ENCODE results near the gene LMO7.

Gene LMO7

DNA sequence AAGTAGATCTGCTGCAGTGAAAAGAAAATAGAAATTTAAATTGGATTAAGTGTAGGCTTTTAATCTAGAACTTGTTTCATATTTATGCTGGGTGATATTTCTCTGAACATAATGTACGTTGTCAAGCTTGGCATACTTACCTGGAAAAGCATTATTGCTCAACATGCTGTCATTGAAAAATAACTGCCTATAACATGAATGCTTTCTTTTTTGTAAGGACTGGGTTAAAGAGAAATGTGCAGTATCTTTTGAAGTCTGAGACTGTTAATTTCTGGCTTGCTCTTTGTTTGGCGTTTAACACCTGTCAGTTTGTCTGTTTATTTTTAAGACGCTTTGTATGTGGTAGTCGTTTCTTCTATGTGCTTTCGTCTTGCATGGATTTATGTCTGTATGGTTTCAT is 175.2 kb downstream of the LMO7 start:
- no peak for DNase-seq

- DNase-seq, result no peak
These were observed 175.7 kb downstream of the LMO7 start for GRCh38 chr13:75811841-75812240.

GRCh38 chr13:75812751-75813181 is 176.6 kb downstream of the LMO7 start:
- DNase-seq, result no peak

DNA sequence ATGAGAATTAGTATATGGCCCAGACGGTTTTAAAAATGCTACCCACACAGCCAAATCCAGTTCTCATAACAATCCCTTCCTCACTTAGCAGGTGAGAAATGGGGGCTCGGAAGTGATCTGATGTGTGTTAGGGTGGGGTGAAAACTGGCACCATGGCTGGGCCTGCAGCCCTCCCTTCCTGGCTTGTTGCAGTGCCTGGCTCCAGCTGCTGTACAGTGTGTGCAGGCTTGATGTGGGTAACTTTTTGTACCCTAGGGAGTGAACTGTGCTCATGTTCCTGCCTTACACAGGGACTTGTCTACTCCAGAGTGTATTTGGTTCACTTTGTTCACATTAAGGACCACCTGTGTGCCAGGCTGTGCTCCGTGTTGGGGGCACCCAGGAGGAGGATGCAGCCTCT is 177.2 kb downstream of the LMO7 start:
- DNase-seq, result no peak

- no peak for DNase-seq
These were observed 182.2 kb downstream of the LMO7 start for GRCh38 chr13:75818179-75818967.

GRCh38 chr13:75818968-75819225 is 182.8 kb downstream of the LMO7 start:
- DNase-seq, result no peak

DNA sequence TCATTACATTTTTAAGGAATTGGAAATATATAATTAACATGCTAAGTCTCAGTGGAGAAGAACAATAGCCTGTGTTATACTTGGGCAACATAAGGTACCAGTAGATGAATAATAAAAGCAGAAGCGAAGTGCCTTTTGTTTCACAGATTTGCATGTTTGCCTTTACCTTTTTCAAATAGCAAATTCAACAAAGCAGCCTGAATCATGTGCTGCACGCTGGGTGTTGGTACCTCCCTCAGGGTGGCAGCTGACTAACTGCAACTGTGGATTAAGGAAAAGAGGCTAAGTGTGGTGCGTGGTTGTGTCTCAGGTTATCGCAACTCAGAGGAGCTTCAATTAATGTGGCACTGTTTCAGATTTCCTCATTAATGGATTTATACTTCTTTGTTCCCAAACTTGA is 189.0 kb downstream of the LMO7 start:
- no peak for DNase-seq

DNA sequence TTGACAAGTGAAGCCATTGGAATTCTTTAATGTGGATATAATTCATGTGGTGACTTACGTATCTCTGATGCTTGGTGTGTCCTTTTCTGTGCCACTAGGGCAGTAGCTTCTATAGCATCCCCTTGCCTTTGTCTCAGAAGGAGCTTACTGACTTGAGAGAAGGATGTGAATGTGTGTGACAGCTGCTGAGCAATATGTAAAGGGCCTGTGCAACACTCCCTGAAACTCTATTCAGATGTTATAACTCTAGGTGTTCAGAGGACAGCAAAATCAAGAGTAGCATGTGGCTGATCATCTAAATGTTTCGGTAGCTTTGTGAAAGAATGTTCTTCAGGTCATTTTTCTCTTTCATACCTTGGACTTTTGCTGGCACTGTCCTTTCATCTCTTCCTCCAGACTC is 189.5 kb downstream of the LMO7 start:
- no peak for DNase-seq

- DNase-seq, result no peak
These were observed 190.3 kb downstream of the LMO7 start for GRCh38 chr13:75826391-75826790.

- DNase-seq, result no peak
These were observed 193.7 kb downstream of the LMO7 start for GRCh38 chr13:75829830-75830229.

GRCh38 chr13:75830842-75831241 is 194.7 kb downstream of the LMO7 start:
- no peak for DNase-seq

DNA sequence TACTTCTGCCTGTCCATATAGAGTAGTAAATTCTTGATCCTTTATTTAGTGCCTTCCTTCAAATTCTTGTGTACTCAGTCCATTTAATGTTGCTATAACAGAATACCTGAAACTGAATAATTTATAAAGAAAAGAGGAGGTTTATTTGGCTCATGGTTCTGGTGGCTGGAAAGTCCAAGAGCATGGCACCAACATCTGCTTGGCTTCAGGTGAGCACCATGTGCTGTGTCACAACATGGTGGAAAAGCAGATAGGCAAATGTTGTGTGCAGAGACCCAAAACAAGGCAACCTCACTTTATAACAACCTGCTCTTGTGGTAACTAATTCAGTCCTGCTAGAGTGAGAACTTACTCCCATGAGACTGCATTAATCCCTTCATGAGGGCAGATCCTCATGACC is 195.3 kb downstream of the LMO7 start:
- no peak for DNase-seq

GRCh38 chr13:75832812-75833211 is 196.7 kb downstream of the LMO7 start:
- DNase-seq, result no peak

- no peak for DNase-seq
These were observed 200.3 kb downstream of the LMO7 start for GRCh38 chr13:75836441-75836840.

GRCh38 chr13:75838366-75839005 is 202.4 kb downstream of the LMO7 start:
- DNase-seq, result no peak

GRCh38 chr13:75839406-75839805 is 203.3 kb downstream of the LMO7 start:
- DNase-seq, result no peak

GRCh38 chr13:75841905-75842304 is 205.8 kb downstream of the LMO7 start:
- no peak for DNase-seq

DNA sequence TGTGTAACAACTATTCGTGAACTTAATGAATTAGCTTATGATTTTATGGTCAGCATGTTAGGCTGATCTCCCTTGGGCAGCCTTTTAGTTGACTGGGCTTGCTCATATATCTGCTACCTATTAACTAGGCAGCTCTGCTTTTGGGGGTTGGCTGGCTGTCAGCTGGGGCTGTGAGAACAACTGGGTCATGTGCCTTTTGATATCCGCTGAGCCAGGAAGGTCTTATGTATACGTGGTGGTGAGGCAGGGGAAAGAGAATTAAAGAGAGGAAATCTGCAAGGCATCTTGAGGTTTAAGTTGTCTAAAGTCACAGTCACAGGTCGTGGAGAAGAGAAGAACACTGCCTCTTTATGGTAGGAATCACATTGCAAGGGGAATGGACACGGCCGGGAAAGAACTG is 206.9 kb downstream of the LMO7 start:
- DNase-seq, result no peak

- no peak for DNase-seq
These were observed 207.9 kb downstream of the LMO7 start for GRCh38 chr13:75843991-75844390.

GRCh38 chr13:75847588-75847987 is 211.5 kb downstream of the LMO7 start:
- DNase-seq, result no peak

DNA sequence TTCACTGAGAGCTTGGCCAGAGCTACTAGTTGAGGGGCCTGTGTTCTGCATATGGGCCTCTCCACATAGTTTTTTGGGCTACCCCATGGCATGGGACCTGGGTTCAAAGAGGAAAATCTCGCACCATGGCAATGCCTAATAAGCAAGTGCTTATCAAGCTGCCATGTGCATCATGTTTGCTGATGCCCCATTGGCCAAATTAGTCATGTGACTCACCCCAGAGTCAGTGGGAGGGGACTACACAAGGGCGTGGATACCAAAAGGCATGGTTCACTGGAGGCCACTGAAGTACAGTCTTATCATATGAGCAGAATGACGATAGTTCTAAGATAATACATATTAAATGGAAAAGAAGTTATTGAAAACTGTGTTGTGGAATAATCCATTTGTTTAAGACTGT is 214.8 kb downstream of the LMO7 start:
- DNase-seq, result no peak

GRCh38 chr13:75855216-75855615 is 219.1 kb downstream of the LMO7 start:
- DNase-seq, result no peak

DNA sequence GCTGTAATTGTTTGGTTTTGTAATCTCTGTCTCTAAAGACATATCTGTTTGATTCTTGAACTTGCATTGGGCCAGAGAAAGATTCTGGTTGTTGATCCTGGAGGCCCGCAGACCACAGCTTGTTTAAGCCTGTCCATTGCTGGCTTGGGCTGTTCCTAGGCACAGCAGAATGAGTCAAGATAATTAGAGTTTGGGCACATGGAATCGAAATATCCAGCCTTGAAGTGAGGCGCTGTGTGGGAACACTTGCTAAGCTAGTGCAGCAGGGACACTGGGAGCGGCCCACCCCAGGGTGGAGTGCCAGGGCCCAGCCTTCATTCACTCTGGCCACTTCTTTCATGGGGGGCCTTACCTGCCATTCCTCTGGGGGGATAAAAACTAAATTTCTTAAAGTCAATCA is 219.7 kb downstream of the LMO7 start:
- no peak for DNase-seq

GRCh38 chr13:75857291-75857690 is 221.2 kb downstream of the LMO7 start:
- no peak for DNase-seq

- no peak for DNase-seq
These were observed 224.8 kb downstream of the LMO7 start for GRCh38 chr13:75860935-75861334.

Data from retina (tissue), 1 donor.